DMS114 treated with DMSO at 0.1 percent for 48 hours (cell line): ENCODE measurements around the gene GNGT1.

ENCODE experiments used
- DNase-seq: peaks from one replicate; lab custom pipeline; 2025; ENCODE audit not compliant: unreplicated experiment; lab: John Stamatoyannopoulos, UW

GNGT1 gene

DNA sequence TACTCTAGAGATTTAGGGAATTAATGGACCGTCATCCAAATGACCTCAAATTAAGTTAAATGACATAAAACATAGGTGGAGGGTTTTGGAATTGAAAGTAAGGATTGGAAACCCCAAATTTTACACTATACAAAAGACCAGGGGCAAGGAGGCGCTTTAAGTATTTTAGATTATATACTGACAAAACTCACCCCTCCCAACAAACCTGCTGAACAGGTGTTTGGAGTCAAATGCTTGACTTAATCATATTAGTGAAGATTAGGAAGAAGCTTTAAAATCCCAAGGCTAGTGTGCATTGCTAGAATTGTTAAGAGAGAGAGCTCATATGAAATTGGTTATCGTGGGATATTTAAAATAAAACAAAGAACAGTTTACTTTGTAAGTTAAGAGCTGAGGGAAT is at the start of gene GNGT1:
Gene GNGT1 (plus strand): TSS at position 301 of the 400 bp plus-strand sequence. CDS start 180 bp downstream, outside the sequence.
- DNase-seq: no peak

DNA sequence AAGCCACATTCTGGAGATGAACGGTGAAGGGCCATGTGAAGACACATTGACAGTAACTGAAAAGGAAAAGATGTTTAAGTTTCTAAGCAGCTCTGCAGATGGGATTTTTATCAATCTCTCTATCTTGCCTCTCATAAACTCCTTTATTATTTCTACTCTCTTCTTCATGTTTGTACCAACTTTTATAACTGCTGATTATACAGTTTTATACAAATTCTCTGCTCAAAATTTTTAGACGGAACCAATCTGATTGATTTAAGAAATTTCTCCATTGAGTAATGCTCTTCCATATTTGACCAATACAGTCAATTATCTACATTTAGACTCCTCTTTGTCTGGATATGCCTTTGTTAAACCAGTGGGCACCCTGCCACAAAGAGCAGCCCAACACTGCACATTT is 47.5 kb upstream of the GNGT1 start:
- DNase-seq: no peak

DNA sequence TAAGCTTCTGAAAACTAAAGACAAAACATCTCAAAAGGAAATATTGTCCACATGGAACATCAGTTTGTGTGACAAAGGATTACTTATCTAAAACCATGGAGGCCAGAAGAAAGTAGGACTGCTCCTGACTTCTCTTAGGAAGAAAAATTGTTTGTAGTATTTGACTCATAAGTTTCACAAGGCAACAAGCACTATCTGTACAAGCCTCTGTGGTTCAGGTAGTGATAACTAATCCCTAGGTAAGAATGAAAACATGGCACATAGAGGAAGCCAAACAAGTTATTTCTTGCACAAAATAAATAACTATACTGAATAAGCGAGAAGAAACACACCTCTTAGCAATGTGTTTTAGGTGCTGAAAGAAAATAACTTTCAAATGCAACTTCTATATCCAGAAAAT is 46.1 kb upstream of the GNGT1 start:
- no peak for DNase-seq

DNA sequence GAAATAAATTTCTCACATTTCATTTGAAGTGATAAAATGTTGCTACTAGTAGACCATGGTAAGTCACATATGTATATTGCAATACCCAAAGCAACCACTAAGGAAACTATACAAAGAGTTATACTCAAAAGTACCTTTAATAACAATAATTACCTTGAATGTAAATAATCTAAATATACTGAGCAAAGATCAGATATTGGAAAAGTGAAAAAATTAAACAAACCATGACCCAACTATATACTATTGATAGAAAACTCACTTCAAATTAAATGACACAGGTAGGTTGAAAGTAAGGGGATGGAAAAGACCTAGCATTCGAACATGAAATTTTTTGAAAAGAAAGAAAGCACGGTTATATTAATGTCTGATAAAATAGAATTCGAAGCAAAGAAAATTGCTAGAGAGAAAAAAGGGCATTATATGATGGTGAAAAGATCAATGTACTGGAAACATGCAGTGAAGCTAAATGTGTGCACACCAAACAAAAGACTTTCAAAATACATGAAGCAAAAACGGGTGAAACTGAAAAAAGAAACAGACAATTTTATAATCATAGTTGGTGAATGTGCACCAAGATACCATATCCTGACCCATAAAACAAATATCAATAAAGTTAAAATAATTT is 44.9 kb upstream of the GNGT1 start:
- no peak for DNase-seq

DNA sequence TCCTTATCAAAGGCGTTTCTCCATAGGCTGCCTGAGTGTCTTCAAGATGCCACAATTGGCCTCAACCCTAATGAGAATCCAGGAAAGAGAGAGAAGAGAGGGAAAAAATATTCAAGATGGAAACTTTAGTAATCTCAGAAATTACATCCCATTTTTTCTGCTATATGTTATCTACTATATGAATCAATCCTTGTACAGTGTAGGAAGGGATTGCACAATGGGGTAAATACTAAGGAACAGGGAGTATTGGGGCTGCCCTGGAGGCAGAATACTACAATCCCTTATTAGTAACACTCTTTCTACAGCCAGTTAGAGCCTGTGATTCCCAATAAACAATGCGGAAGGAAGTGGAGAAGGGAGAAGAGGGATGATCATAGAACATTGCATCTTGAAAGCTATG is 43.7 kb upstream of the GNGT1 start:
- DNase-seq: no peak

DNA sequence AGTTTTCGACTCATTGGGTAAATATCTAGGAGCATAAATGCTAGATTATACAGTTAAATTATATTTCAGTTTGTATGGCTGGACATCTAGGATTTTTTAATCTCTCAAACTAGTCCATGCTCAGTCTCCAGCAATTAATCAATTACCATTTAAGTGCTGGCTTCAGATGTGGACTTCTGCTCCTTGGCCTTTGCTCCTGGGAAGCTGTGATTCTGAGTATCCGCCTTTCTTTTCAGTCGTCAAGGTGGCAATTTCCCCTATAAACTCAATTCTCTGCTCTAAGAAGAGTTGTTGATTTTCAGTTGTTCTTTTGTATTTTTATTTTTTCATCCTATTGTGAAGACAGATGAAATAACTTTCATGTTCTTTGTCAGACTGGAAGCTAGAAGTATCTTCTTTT is 39.5 kb upstream of the GNGT1 start:
- DNase-seq: no peak

DNA sequence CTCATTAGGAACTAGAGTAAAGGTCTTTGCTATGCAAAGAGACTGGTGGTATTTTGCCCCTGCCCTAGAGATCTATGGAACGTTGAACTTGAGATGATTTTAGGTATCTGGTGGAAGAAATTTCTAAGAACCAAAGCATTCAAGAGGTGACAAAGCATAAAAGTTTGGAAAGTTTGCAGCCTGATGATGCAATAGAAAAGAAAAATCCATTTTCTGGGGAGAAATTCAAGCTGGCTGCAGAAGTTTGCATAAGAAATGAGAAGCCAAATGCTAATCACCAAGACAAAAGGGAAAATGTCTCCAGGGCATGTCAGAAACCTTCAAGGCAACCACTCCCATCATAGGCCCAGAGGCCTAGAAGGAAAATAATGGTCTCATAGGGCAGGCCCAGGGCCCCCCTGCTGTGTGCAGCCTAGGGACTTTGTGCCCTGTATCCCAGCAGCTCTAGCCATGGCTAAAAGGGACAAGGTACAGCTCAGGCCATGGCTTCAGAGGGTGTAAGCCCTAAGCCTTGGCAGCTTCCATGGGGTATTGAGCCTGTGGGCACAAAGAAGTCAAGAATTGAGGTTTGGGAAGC is 32.3 kb upstream of the GNGT1 start:
- no peak for DNase-seq

DNA sequence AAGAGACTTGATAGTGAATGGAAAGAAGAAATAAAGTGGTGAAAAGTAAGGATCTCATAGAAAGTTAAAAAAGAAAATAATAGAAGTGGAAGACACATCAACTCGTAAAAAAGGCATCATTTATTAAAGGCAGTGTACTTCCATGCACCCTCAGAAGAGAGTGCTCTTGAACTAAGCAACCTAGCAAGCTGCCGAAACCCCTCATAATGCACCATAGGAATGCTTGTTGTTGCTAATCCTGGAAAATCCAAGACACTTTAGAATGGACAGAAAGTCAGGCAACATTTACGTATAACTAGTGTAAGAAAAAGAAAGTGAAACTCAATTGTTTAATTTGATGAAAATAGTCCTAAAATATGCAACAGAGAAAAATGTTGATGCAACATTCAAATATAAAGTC is 28.6 kb upstream of the GNGT1 start:
- DNase-seq: no peak

DNA sequence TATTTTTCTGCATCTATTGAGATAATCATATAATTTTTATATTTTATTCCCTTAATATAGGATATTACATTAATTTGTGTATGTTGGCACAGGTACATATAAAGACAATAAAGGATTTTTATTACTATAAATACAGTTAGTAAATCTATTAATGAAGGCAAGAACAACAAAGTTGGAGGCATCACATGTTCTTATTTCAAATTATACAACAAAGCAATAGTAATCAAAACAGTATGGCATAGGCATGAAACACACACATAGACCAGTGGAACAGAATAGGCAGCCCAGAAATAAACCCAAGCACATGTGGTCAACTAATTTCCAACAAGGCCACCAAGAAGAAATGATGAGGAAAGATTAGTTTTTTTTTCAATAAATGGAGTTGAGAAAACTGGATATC is 27.0 kb upstream of the GNGT1 start:
- DNase-seq: no peak

DNA sequence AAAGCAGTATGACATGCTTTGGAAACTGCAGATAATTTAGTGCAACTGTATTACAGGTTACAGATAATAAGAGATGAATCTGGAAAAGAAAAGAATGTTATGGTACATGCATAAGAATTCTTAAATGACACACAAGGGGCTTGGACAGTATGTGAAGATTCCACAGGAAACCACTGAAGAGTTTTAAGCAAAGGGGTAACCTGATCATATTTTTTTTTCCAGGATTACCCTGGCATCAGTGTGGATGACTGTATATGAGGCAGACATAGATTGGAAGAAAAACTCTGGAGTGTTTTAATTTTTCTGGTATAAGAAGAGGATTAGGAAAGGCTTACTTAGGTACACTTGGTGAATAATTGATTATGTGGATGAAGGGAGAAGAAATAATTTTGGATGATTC is 23.9 kb upstream of the GNGT1 start:
- no peak for DNase-seq

DNA sequence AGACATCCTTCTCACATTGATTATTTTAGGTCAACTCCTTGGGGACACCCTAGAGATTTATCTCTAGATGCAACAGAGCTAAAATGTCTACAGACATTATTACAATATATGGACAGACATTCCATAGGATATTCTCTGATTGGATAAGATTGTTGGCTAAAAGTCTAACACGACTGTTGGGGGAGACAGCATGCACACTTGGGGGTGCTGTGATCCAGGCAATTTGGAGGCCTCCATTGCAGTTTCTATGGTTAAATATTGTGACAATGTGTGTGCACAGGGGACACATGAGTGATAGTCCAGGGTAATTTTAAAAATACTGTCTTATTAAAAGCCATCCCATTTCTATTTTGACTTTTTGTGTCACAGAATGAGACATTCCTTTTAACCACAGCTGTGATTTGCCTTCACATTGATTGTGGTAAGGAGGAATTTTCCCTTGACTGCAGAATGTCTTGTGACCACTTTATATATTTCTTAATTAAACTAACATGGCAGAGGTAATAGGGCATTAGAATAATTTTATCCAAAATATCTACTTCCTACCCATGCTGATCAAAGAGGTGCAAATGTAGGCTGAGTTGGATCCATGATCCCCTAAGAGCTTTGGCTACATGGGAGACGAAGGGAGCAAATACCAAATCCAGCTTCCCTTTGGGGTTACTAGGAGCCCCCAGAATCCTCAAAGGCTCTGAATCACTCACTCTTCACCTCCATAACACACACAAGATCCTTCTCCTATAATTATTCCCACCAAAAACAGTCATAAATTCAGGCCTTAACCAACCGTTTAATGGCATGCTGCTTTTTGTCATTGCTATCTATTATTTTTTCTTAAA is 23.1 kb upstream of the GNGT1 start:
- DNase-seq: no peak

DNA sequence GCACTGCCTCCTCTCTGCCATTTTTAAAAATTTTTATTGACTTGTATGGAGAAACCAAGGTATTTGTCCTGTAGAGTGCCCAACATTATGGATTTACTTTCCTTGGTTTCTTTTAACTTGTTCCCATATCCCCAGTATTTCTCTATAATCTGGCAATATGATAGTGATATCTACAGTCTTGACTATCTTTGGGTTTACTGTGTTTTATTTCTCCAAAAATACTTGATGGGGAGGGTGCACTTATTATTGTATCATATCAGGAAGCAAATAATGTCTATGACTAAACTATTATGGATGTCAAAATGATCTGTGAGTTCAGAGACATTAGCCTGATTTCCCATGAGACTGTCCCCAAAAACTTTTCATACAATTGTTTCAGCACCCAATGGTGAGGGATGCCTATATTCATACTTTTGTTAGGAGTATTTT is 22.4 kb upstream of the GNGT1 start:
- DNase-seq: no peak

DNA sequence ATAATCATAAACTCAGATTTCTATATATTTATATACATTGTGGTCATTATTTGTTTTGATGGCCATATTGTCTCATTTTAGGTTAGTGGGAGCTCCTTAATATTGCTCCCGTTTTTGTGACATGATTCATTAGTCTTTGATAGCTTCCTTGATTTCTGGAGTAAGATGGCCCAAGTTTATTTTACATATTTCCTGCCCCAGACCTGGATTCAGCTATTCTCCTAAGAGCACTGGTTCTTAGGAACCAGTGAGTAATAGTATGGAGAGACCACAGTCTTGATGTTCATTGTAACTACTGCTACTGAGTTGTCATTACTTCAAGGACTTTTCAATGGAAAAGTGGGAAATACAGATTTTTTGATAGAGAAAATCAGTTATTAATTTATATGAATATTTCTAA is 21.8 kb upstream of the GNGT1 start:
- DNase-seq: no peak

DNA sequence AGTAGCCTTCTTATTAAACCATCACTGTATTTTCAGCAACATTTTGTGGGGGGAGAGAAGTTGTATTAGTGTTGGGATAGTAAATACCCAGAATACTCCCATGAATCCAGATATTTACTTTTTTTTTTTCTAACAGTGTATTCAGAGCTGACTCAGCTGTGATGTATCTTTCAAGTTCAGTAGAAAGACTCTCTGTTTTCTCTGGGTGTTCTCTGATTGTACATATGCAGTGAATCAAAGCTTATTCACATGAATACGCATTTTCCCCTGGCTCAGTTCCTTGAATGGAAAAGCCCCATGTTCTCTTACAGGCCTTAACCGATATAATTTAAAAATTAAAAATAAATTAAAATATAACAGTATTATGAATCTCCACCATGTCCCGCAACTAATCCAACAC is 17.1 kb upstream of the GNGT1 start:
- DNase-seq: no peak

DNA sequence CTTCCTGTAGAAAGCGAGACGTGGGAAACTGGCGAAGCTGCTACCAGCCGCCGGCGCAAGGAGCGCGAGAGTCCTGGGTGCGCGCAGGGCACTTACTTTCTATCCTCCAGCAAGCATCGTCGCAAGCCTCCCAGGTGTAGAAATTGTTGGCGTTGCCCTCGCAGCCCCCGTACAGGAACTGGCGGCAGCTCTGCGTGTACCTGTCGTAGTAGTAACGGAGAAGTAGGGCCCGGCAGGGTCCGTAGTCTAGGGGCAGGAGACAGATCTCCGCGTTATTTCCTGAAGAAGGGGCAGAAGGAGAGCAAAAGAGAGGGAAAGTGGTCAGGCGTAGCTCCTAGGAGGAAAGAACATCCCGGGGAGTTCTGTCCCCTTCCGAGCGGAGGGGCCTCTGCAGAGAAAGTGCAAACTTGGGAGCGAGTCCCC is 16.3 kb upstream of the GNGT1 start:
- peak; percentile 27 for DNase-seq

DNA sequence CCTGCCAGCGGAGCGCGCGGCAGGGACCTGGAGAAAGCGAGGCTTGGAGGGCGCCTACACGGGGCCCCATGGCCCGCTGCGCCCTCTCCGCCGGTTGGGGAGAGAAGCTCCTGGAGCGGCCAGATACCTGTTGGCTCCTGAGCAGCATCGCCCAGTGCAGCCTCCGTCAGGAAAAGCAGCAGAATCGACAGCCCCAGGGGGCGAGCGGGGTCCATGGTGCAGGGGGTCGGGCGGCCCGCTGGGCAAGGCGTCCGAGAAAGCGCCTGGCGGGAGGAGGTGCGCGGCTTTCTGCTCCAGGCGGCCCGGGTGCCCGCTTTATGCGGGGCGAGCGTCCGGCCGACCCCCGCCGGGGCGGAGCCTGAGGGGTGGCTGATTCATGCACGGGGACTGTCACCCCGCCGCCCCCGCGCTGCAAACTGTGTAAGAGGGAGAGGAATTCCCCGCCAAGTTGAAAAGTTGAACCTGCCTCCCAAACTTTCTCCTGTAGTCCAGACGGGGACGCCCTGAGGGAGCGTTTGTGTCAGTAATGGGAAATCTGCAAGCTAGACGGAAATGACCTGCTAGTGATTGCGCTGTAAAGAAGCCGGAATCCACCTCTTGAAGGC is 15.8 kb upstream of the GNGT1 start, which contains the start of gene TFPI2:
Gene TFPI2 (minus strand): TSS at position 290 of the 605 bp plus-strand sequence. CDS start 75 bp downstream, at position 215.
- DNase-seq: no peak

DNA sequence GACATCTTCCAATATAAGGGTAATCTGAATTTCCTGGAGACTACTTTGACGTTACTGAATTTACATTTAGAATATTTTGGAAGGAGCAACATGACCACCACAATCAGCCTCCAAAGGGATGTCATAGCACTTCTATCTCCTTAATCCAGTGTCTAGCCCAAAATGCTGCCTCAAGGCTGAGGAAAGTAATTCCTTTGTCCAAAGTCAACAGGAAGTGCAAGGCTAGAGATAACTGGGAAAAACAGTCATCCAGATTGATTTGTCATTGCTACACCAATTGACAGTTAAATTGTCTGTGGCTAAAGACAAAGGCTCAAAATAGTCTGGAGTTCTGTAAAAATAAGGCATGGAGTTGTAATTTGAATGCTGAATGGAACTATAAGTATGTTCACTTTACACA is 11.9 kb upstream of the GNGT1 start:
- no peak for DNase-seq

DNA sequence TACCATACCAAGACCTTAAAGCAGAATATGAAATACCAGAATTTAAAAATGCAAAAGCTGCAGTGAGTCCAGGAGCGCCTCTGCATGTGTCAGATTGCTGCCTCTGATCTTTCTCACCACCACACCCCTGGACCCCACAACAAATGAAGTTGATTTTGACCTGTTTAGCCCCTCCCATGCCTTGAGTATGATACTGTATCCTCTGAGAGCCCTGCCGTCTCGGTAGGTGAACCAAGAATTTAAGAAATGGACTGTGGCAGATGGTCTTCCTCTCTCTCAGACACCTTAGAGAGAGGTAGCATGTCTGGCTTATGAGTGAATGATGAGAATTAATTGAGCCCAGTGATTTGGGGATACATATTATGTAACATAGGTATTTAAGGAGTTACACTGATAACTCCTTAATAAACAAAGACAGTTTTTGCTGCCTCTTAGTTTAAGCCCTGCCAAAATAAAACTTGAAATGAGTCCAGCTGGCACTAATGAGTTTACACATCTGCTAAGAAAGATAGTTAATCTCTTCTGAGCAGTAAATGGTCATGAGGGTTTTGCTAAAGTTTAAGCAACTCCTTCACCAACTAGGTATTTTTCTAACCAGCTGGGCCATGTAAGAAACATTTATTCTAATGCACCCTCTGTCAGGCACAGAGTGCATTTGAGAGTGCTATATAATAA is 11.3 kb upstream of the GNGT1 start:
- DNase-seq: no peak

DNA sequence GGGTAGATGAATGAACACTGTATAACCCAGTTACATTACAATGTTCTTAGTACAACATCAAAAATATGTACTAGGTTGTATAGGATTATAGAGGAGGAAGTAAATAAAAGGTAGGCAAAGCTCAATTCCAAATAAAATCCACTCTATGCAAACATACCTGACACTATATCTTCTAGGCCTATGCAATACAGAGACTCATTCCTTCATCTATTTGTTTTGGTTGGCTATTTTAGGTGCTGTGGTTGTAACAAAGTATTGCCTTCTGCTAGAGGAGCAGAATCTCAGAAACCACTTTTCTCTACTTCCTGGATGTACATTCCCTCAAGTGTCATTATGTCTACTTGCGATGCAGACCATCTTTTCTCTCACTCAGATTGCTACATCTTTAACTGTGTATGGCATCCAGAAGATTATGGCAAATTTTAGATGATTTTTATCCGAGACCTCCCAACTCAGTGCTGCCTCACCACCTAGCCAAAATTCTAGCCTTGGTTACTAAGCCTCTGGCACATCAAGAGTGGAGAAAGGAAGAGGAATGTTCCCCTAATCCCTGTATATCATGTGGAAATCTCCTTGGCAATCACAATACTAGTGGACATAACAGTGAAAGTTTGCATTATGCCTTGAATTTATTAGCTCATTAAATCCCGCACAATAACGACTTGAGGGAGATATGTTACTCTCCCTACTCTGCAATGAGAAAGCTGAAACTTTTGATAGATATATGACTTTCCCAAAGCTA is 10.3 kb upstream of the GNGT1 start:
- no peak for DNase-seq

DNA sequence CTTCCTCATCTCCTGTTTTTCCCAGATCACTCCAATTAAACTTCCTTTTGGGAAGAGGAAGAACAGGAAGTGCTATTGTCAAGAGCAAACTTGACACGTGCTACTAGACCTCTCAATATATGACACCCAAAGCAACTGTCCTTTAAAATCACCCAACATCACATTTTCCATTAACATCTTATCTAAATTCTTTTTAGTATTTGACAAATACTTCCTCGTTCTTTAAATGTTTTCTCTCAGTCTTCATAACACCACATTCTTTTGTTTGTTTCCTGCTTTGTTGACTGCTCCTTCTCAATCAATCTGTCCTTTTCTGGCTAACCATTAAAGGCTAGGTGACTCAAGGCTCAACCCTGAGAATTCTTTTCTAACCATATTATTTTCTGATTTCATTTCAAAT is 8.7 kb upstream of the GNGT1 start:
- DNase-seq: no peak
